ENCODE results near the gene COMMD2.

GRCh38 chr3:149781741-149782140 is 29.5 kb upstream of the COMMD2 start:
- TF ChIP-seq CTCF (IDR thresholded peaks at IDR 0.05; ENCODE audit: insufficient read depth, low read depth, low read length) (no peak), EZH2 (IDR thresholded peaks at IDR 0.05; ENCODE audit: insufficient read depth, low read length) (no peak)

Measured in astrocyte (in vitro differentiated cells and primary cell).